Measurements from ENCODE around the gene U2SURP.
A peak's percentile ranks its signal among the peaks of the same experiment; 100 is the strongest.

The U2SURP gene

DNA sequence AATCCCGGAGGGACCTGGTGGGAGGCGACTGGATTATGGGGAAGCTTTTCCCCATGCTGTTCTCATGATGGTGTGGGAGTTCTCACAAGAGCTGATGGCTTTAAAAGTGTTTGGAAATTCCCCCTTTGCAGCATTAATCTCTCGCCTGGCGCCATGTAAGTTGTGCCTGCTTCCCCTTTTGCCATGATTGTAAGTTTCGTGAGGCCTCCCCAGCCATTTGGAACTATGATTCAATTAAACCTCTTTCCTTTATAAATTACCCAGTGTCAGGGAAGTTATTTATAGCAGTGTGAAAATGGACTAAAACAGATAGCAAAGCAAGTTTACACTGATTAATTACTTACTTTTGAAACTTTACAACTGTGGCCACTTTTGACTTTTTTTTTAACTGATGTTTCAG is 10.6 kb upstream of the U2SURP start:
- DNase-seq (ENCODE audit: extremely low read depth, low read depth) = no peak
- TF ChIP-seq, protein P1, sequence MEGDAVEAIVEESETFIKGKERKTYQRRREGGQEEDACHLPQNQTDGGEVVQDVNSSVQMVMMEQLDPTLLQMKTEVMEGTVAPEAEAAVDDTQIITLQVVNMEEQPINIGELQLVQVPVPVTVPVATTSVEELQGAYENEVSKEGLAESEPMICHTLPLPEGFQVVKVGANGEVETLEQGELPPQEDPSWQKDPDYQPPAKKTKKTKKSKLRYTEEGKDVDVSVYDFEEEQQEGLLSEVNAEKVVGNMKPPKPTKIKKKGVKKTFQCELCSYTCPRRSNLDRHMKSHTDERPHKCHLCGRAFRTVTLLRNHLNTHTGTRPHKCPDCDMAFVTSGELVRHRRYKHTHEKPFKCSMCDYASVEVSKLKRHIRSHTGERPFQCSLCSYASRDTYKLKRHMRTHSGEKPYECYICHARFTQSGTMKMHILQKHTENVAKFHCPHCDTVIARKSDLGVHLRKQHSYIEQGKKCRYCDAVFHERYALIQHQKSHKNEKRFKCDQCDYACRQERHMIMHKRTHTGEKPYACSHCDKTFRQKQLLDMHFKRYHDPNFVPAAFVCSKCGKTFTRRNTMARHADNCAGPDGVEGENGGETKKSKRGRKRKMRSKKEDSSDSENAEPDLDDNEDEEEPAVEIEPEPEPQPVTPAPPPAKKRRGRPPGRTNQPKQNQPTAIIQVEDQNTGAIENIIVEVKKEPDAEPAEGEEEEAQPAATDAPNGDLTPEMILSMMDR (IDR thresholded peaks at IDR 0.05; ENCODE audit: low read depth, low read length) = no peak

DNA sequence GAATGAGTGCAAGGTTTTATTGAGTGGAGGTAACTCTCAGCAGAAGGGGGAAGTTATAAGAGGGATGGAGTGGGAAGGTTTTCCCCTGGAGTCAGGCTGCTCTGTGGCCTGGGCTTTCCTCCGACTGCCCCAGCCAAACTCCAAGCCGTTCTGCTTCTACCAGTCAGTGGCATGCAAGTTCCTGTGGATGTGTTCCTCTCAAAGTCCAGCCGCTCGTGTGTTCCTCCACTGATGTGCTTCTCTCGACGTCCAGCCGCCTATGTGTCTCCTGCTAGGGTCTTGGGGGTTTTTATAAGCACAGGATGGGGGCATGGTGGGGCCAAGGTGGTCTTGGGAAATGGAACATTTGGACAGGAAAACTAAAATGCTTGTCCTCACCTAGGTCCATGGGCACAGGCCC is 9.0 kb upstream of the U2SURP start:
- DNase-seq (ENCODE audit: extremely low read depth, low read depth) = no peak
- TF ChIP-seq, protein P1 (IDR thresholded peaks at IDR 0.05; ENCODE audit: low read depth, low read length) = no peak

DNA sequence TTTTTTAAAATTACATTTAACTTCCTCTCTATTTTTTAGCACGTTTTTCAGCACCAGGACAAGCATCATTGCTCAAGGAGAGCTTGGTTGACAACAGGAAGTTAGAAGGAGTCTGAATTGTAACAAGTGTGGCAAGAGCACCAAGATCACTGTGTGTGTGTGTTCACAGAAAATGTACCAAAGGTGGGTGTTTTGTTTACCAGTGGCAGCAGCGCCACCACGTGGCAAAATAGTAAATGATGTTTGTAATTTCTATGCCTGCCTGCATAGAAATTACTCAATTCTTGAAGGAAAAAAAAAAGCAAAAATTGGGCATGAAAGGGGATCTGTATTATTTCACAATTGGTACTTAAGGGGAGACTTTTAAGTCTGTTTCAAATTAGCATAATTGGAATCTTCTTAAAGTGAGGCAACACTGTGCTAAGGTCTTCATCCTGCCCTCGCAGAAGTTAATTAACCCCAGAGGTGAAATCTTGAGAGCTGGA is 7.4 kb upstream of the U2SURP start:
- TF ChIP-seq, protein P1 (IDR thresholded peaks at IDR 0.05; ENCODE audit: low read depth, low read length) = peak; percentile 60

DNA sequence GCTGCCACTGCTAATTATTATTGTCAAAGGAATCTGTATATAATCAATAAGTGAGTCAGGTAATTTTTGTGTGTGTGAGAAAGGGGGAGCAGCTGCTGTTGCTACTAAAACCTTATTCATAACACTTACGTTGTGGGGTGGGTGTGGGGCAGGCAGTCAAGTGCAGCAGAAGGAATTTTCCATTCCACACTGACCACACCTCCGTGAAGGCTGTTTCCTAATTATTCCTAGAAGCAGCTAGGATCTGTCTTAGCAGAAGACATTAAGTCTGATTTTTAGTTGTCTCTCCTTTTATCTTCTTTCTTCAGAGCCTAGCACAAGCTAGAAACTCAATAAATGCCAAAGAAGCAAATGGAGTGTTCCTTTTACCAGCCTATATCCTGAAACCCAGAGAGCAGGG is 4.0 kb upstream of the U2SURP start:
- no peak for DNase-seq (ENCODE audit: extremely low read depth, low read depth)
- TF ChIP-seq, protein P1 (IDR thresholded peaks at IDR 0.05; ENCODE audit: low read depth, low read length) = no peak

More for the DNA sequence above, 7.4 kb upstream of the U2SURP start:
- DNase-seq (ENCODE audit: extremely low read depth, low read depth) = peak; percentile 56

DNA sequence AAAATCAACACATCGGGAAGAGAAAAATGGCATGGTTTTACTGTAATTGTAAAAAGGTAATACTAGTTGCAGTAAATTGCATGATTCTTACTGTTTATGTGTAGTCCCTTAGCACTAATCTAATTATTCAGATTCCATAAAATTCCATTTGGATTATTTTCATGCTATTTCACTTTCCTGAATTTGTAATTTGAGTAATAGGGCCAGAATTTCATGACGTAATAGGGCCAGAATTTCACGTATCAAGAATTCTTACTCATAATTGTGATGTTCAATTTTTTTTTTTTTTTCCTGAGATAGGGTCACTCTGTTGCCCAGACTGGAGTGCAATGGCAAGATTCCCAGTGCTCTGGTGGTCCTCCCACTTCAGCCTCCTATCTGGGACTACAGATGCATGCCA is 2.9 kb upstream of the U2SURP start:
- TF ChIP-seq, protein P1 (IDR thresholded peaks at IDR 0.05; ENCODE audit: low read depth, low read length) = no peak
- DNase-seq (ENCODE audit: extremely low read depth, low read depth) = no peak

DNA sequence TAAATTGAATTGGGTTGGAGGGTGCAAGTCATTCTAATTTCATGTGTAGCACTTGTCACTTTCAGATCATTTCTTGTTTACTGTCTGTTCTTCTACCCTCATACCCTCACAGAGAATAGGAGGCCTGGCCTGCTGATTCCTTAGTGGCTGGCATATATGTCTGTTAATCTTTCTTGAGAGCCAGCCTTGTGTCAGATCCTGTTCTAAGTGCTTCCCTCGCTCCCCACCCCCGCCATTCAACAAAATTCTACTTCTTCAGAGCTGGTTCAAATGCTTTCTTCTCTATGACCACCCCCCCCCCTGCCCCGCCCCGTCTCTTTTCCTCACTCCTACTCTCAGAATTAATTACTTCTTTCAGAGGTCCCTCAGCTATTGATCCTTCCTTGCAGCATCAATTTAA is 1.5 kb upstream of the U2SURP start:
- TF ChIP-seq, protein P1 (IDR thresholded peaks at IDR 0.05; ENCODE audit: low read depth, low read length) = no peak

DNA sequence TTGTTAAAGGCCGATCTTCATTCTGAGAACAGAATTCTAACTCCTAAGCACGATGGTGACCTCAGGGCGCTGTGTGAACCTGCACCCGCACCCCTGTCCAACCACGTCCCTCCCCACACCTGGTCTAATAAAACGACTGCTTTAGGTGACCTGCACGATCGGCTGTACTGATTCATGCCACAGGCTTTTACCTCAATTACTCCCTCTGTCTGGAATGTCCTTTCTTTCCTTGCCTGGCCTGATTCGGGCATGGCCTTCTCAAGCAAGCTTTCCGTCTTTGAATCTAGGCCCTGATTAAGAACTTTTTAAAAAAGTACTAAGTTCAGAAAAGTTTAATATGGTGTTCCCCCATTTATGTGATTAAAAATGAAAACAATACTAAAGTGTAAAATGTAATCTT is 842 bp upstream of the U2SURP start:
- no peak for DNase-seq (ENCODE audit: extremely low read depth, low read depth)
- TF ChIP-seq, protein P1 (IDR thresholded peaks at IDR 0.05; ENCODE audit: low read depth, low read length) = no peak

More for the DNA sequence above, 1.5 kb upstream of the U2SURP start:
- DNase-seq (ENCODE audit: extremely low read depth, low read depth) = no peak

Data from AG09319 (cell line).